ENCODE measurements around the gene ARHGAP42.
"Not testable (repeated sequence)": the region's sequence is repeated elsewhere in the genome, so short reads cannot be mapped to it uniquely, and the experiment has no call there.

ARHGAP42 gene

GRCh38 chr11:100872951-100873740, 186.1 kb downstream of the ARHGAP42 start:
- no peak for DNase-seq (ENCODE audit: low read depth)

GRCh38 chr11:100874203-100874602, 187.1 kb downstream of the ARHGAP42 start:
- no peak for DNase-seq (ENCODE audit: low read depth)

GRCh38 chr11:100875521-100875869, 188.4 kb downstream of the ARHGAP42 start:
- DNase-seq (ENCODE audit: low read depth), result no peak

- DNase-seq (ENCODE audit: low read depth), result peak; percentile 100
These were observed 189.9 kb downstream of the ARHGAP42 start for GRCh38 chr11:100876815-100877520.

GRCh38 chr11:100878474-100878873, 191.4 kb downstream of the ARHGAP42 start:
- DNase-seq (ENCODE audit: low read depth), result peak; percentile 74

- no peak for DNase-seq (ENCODE audit: low read depth)
These were observed 195.9 kb downstream of the ARHGAP42 start for GRCh38 chr11:100882957-100883356.

GRCh38 chr11:100883830-100884229, 196.7 kb downstream of the ARHGAP42 start:
- no peak for DNase-seq (ENCODE audit: low read depth)

- no peak for DNase-seq (ENCODE audit: low read depth)
These were observed 200.6 kb downstream of the ARHGAP42 start for GRCh38 chr11:100887659-100888058.

- no peak for DNase-seq (ENCODE audit: low read depth)
These were observed 201.7 kb downstream of the ARHGAP42 start for GRCh38 chr11:100888836-100889235.

- DNase-seq (ENCODE audit: low read depth), result no peak
These were observed 202.7 kb downstream of the ARHGAP42 start for GRCh38 chr11:100889758-100890157.

GRCh38 chr11:100890789-100891188, 203.7 kb downstream of the ARHGAP42 start:
- DNase-seq (ENCODE audit: low read depth), result peak; percentile 86

- no peak for DNase-seq (ENCODE audit: low read depth)
These were observed 205.8 kb downstream of the ARHGAP42 start for GRCh38 chr11:100892886-100893285.

GRCh38 chr11:100895449-100895848, 208.4 kb downstream of the ARHGAP42 start:
- DNase-seq (ENCODE audit: low read depth), result no peak

- DNase-seq (ENCODE audit: low read depth), result not testable (repeated sequence)
These were observed 208.9 kb downstream of the ARHGAP42 start for GRCh38 chr11:100895976-100896375.

- DNase-seq (ENCODE audit: low read depth), result not testable (repeated sequence)
These were observed 214.4 kb downstream of the ARHGAP42 start for GRCh38 chr11:100901471-100901870.

- DNase-seq (ENCODE audit: low read depth), result no peak
These were observed 215.5 kb downstream of the ARHGAP42 start for GRCh38 chr11:100902454-100903141.

GRCh38 chr11:100903284-100903683, 216.2 kb downstream of the ARHGAP42 start:
- no peak for DNase-seq (ENCODE audit: low read depth)

GRCh38 chr11:100905684-100906083, 218.6 kb downstream of the ARHGAP42 start:
- no peak for DNase-seq (ENCODE audit: low read depth)

- DNase-seq (ENCODE audit: low read depth), result peak; percentile 60
These were observed 221.7 kb downstream of the ARHGAP42 start for GRCh38 chr11:100908746-100909145.

GRCh38 chr11:100910808-100911207, 223.7 kb downstream of the ARHGAP42 start:
- no peak for DNase-seq (ENCODE audit: low read depth)

- no peak for DNase-seq (ENCODE audit: low read depth)
These were observed 227.5 kb downstream of the ARHGAP42 start for GRCh38 chr11:100914415-100915110.

Measured in HS-5 (cell line).